ENCODE results near the gene ULK1. TPM values are rescaled to one million over a fixed set of nuclear protein-coding genes. Genes with fewer than 3 reads are reported as not detected.

The ULK1 gene
- total RNA-seq, 1 experiment from 2014 or later, result 48.9 TPM

GRCh38 chr12:131927110-131928079 lies 33.0 kb downstream of the ULK1 start:
- no peak overlapping the region for H3K27ac Mint-ChIP-seq (ENCODE audit: unreplicated experiment)
- no peaks in the 10 kb centered on the region for H3K27me3 Mint-ChIP-seq (ENCODE audit: unreplicated experiment)
- H3K4me3 Mint-ChIP-seq (ENCODE audit: low read depth, unreplicated experiment), result peak overlapping the region; percentile 100
- no TSS peak for BruUV-seq (replicated peaks)
- H3K36me3 Mint-ChIP-seq (ENCODE audit: insufficient read depth, unreplicated experiment), result peaks cover 45% of the 10 kb centered on the region
- peak; percentile 25 for TF ChIP-seq CTCF (IDR thresholded peaks at IDR 0.05; ENCODE audit: unreplicated experiment)
- peak; percentile 29 for DNase-seq
- CTCF ChIA-PET, result no interaction called here
- H3K9me3 Mint-ChIP-seq (ENCODE audit: low read depth, unreplicated experiment), result no peaks in the 10 kb centered on the region
- intact Hi-C loops (cut with micrococcal nuclease; ENCODE audit: unreplicated experiment), result no loop called here
- H3K4me1 Mint-ChIP-seq (ENCODE audit: low read depth, unreplicated experiment), result no peaks in the 10 kb centered on the region

GRCh38 chr12:131928080-131928710 lies 33.8 kb downstream of the ULK1 start:
- Mint-ChIP-seq H3K27ac (ENCODE audit: unreplicated experiment) (peak overlapping the region; percentile 13), H3K4me3 (ENCODE audit: low read depth, unreplicated experiment) (peak overlapping the region; percentile 100), H3K36me3 (ENCODE audit: insufficient read depth, unreplicated experiment) (peaks cover 52% of the 10 kb centered on the region), H3K4me1 (ENCODE audit: low read depth, unreplicated experiment) (no peaks in the 10 kb centered on the region), H3K9me3 (ENCODE audit: low read depth, unreplicated experiment) (no peaks in the 10 kb centered on the region), H3K27me3 (ENCODE audit: unreplicated experiment) (no peaks in the 10 kb centered on the region)
- no TSS peak for BruUV-seq (replicated peaks)
- CTCF ChIA-PET, result no interaction called here
- no peak for TF ChIP-seq CTCF (IDR thresholded peaks at IDR 0.05; ENCODE audit: unreplicated experiment)
- no peak for DNase-seq
- intact Hi-C loops (cut with micrococcal nuclease; ENCODE audit: unreplicated experiment), result no loop called here

- H3K36me3 Mint-ChIP-seq (ENCODE audit: insufficient read depth, unreplicated experiment), result peaks cover 58% of the 10 kb centered on the region
Observed at GRCh38 chr12:131928711-131929580, 34.5 kb downstream of the ULK1 start, which contains the start of gene PUS1. TSS of gene PUS1 (plus strand) at chr12:131929276. CDS start at chr12:131929723, 447 bp downstream.

More at GRCh38 chr12:131928711-131929580, 34.5 kb downstream of the ULK1 start, which contains the start of gene PUS1:
- Mint-ChIP-seq H3K4me3 (ENCODE audit: low read depth, unreplicated experiment) (peak within 1 kb of the TSS; percentile 100), H3K27ac (ENCODE audit: unreplicated experiment) (peak within 1 kb of the TSS; percentile 97), H3K4me1 (ENCODE audit: low read depth, unreplicated experiment) (no peaks in the 10 kb centered on the region), H3K27me3 (ENCODE audit: unreplicated experiment) (no peaks in the 10 kb centered on the region), H3K9me3 (ENCODE audit: low read depth, unreplicated experiment) (no peaks in the 10 kb centered on the region)
- peak; percentile 98 for DNase-seq
- BruUV-seq (replicated peaks), result no TSS peak
- TF ChIP-seq CTCF (IDR thresholded peaks at IDR 0.05; ENCODE audit: unreplicated experiment), result no peak
- intact Hi-C loops (cut with micrococcal nuclease; ENCODE audit: unreplicated experiment), result no loop called here
- CTCF ChIA-PET, result interaction anchor here (0.7 to 1.4 kb wide), 2 partner anchors 75 to 78 kb away, joined by 6 to 9 read pairs; no protein-coding TSS in a partner anchor

Measured in Calu3 (cell line).